22Rv1 (cell line): Measurements from ENCODE around the gene TMEM179.

Experiments used
- H3K27ac ChIP-seq: fragments of 450-650 bp; 2 replicates; pipeline ENCODE4 v1.5.1; 2017
- CTCF ChIP-seq: fragments of 450-650 bp; IDR thresholded peaks from 2 replicates; pipeline ENCODE4 v1.5.1; 2017; ENCODE audit warnings: mild to moderate bottlenecking
- ZFX ChIP-seq: fragments of 450-650 bp; IDR thresholded peaks from 2 replicates; pipeline ENCODE4 v1.6.1; 2017; ENCODE audit warnings: antibody characterized with exemption, borderline replicate concordance

Gene TMEM179

GRCh38 chr14:104650057-104650980 is 45.7 kb upstream of the TMEM179 start:
- no peak overlapping the region for H3K27ac ChIP-seq
- TF ChIP-seq CTCF (peak; percentile 99), ZFX (no peak)

- TF ChIP-seq CTCF: no peak
- no peak for TF ChIP-seq ZFX
- no peak overlapping the region for H3K27ac ChIP-seq
These were observed 43.0 kb upstream of the TMEM179 start for GRCh38 chr14:104647467-104648043.

GRCh38 chr14:104644656-104645378 is 40.2 kb upstream of the TMEM179 start:
- TF ChIP-seq ZFX (no peak), CTCF (no peak)
- H3K27ac ChIP-seq: no peak overlapping the region

GRCh38 chr14:104644091-104644635 is 39.6 kb upstream of the TMEM179 start:
- no peak overlapping the region for H3K27ac ChIP-seq
- TF ChIP-seq ZFX: no peak
- TF ChIP-seq CTCF: no peak

- no peak overlapping the region for H3K27ac ChIP-seq
- no peak for TF ChIP-seq CTCF
- TF ChIP-seq ZFX: no peak
These were observed 38.7 kb upstream of the TMEM179 start for GRCh38 chr14:104643306-104643705.

- no peak for TF ChIP-seq ZFX
- TF ChIP-seq CTCF: no peak
These were observed 37.9 kb upstream of the TMEM179 start for GRCh38 chr14:104642540-104642868.

More at GRCh38 chr14:104642540-104642868, 37.9 kb upstream of the TMEM179 start:
- H3K27ac ChIP-seq: no peak overlapping the region
